Neutrophil (primary cell): Measurements from ENCODE around the gene ZNF197.

Source experiments
- H3K27ac ChIP-seq: fragments of 200-600 bp; sonication (generic); 2 replicates; pipeline ENCODE4 v1.5.1; 2016; ENCODE audit warnings: mild to moderate bottlenecking, moderate library complexity
- H3K27me3 ChIP-seq: fragments of 200-600 bp; sonication (generic); 2 replicates; pipeline ENCODE4 v1.6.0; 2016; ENCODE audit warnings: mild to moderate bottlenecking
- H3K36me3 ChIP-seq: fragments of 200-600 bp; sonication (generic); 2 replicates; pipeline ENCODE4 v1.5.1; 2017
- H3K4me1 ChIP-seq, 2 experiments: fragments of 200-600 bp in 1 of 2; sonication (generic) in 1 of 2; 1 replicate in 1 of 2; 2 replicates in 1 of 2; pipeline versions ENCODE4 v1.5.1 to v1.6.1; 2013 to 2016; ENCODE audit warnings: low read depth in 1 of 2, low read length in 1 of 2, mild to moderate bottlenecking in 1 of 2, moderate library complexity in 1 of 2; ENCODE audit not compliant: control insufficient read depth in 1 of 2, insufficient read depth in 1 of 2
- H3K4me3 ChIP-seq, 2 experiments: fragments of 200-600 bp in 1 of 2; sonication (generic) in 1 of 2; 1 replicate in 1 of 2; 2 replicates in 1 of 2; pipeline ENCODE4 v1.5.1; 2013 to 2016; ENCODE audit warnings: low read depth in 1 of 2, low read length in 1 of 2, mild to moderate bottlenecking in 1 of 2, moderate library complexity in 1 of 2
- H3K9me3 ChIP-seq: fragments of 200-600 bp; sonication (generic); 2 replicates; pipeline ENCODE4 v1.5.1; 2016
- TF ChIP-seq, protein P1 (sequence below): fragments of 200-600 bp; sonication (generic); IDR thresholded peaks from 2 replicates; pipeline ENCODE4 v1.5.1; 2016; ENCODE audit warnings: antibody characterized with exemption

ZNF197 gene

DNA sequence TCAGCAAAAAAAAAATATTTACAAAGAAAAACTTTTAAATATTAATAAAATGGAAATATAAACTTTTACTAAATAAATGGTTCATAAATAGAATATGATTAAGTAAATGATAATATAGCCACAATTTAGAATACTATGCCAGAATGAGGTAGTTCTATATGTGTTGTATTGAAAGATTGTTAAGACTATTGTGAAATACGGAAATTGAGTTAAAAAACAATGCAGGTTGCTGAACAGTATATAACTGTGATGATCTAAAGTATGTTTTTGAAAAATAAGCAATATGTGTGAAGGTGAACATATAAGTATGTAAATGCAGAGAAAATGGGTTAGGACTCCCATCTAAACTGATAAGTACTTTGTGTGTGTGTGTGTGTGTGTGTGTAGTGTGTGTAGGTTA is 24.9 kb downstream of the ZNF197 start:
- Histone ChIP-seq H3K4me3 (no peak overlapping the region), H3K36me3 (peaks cover 29% of the 10 kb centered on the region), H3K9me3 (no peaks in the 10 kb centered on the region), H3K4me1 (peaks cover 10 to 13% of the 10 kb centered on the region in 2 experiments), H3K27me3 (no peaks in the 10 kb centered on the region), H3K27ac (no peak overlapping the region)
- TF ChIP-seq, protein P1, sequence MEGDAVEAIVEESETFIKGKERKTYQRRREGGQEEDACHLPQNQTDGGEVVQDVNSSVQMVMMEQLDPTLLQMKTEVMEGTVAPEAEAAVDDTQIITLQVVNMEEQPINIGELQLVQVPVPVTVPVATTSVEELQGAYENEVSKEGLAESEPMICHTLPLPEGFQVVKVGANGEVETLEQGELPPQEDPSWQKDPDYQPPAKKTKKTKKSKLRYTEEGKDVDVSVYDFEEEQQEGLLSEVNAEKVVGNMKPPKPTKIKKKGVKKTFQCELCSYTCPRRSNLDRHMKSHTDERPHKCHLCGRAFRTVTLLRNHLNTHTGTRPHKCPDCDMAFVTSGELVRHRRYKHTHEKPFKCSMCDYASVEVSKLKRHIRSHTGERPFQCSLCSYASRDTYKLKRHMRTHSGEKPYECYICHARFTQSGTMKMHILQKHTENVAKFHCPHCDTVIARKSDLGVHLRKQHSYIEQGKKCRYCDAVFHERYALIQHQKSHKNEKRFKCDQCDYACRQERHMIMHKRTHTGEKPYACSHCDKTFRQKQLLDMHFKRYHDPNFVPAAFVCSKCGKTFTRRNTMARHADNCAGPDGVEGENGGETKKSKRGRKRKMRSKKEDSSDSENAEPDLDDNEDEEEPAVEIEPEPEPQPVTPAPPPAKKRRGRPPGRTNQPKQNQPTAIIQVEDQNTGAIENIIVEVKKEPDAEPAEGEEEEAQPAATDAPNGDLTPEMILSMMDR = no peak

DNA sequence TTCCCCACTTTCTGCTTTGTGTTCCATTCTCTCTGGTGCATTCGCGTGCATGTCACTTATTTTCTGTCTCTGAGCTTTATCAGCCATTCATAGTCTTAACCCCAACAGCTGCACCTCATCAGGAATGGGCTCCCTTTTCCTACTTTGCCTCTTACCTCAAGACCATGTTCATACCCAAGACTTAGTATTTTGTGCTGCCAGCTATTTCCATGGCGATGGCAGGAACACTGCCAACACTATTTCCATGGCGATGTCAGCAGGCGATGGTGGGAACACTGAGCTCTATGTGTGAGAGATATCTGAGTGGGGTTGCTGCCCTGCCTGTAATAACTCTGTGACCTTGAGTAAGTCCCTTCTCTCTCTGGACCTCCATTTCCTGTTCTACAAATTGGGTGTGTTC is 29.2 kb downstream of the ZNF197 start:
- peaks cover 3 to 4% of the 10 kb centered on the region in 2 experiments for H3K4me1 ChIP-seq
- H3K36me3 ChIP-seq = peaks cover 38% of the 10 kb centered on the region
- TF ChIP-seq, protein P1 = no peak
- H3K27ac ChIP-seq = no peak overlapping the region
- no peak overlapping the region for H3K4me3 ChIP-seq
- peaks cover 4% of the 10 kb centered on the region for H3K9me3 ChIP-seq
- H3K27me3 ChIP-seq = no peaks in the 10 kb centered on the region

DNA sequence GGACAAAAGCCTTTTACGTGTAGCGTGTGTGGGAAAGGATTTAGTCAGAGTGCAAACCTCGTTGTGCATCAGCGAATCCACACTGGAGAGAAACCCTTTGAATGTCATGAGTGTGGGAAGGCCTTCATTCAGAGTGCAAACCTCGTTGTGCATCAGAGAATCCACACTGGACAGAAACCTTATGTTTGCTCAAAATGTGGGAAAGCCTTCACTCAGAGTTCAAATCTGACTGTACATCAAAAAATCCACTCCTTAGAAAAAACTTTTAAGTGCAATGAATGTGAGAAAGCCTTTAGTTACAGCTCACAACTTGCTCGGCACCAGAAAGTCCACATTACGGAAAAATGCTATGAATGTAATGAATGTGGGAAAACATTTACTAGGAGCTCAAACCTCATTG is 34.2 kb downstream of the ZNF197 start:
- H3K9me3 ChIP-seq = peaks cover 14% of the 10 kb centered on the region
- TF ChIP-seq, protein P1 = no peak
- H3K27me3 ChIP-seq = no peaks in the 10 kb centered on the region
- H3K4me1 ChIP-seq = no peaks in the 10 kb centered on the region
- H3K27ac ChIP-seq = no peak overlapping the region
- H3K4me3 ChIP-seq = no peak overlapping the region
- peaks cover 16% of the 10 kb centered on the region for H3K36me3 ChIP-seq

DNA sequence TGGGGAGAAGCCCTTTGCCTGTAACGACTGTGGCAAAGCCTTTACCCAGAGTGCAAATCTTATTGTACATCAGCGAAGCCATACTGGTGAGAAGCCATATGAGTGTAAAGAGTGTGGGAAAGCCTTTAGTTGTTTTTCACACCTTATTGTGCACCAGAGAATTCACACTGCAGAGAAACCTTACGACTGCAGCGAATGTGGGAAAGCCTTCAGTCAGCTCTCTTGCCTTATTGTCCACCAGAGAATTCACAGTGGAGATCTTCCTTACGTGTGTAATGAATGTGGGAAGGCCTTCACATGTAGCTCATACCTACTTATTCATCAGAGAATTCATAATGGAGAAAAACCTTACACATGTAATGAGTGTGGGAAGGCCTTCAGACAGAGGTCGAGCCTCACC is 34.6 kb downstream of the ZNF197 start:
- TF ChIP-seq, protein P1 = no peak
- H3K27ac ChIP-seq = no peak overlapping the region
- no peaks in the 10 kb centered on the region for H3K4me1 ChIP-seq
- peaks cover 14% of the 10 kb centered on the region for H3K36me3 ChIP-seq
- H3K9me3 ChIP-seq = peaks cover 14% of the 10 kb centered on the region
- no peak overlapping the region for H3K4me3 ChIP-seq
- H3K27me3 ChIP-seq = no peaks in the 10 kb centered on the region

DNA sequence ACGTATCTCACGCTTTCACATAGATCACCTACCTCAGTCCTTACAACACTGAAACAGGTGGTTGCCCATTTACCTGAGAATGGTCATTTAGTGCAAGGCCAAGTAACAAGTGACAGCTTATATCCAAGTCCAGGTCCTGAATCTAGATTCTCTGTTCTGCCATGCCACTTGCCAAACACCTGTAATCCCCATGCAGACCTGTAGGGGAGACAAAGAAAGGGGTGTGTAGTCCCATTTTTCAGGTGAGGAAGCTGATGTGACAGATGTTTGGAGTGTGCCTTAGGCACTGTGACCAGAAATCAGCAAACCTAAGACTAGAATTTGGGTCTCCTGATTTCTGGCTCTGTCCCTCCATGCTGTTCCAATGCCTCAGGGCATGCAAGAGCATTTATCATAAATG is 36.4 kb downstream of the ZNF197 start:
- Histone ChIP-seq H3K4me1 (no peaks in the 10 kb centered on the region), H3K36me3 (peaks cover 9% of the 10 kb centered on the region)
- TF ChIP-seq, protein P1 = no peak

DNA sequence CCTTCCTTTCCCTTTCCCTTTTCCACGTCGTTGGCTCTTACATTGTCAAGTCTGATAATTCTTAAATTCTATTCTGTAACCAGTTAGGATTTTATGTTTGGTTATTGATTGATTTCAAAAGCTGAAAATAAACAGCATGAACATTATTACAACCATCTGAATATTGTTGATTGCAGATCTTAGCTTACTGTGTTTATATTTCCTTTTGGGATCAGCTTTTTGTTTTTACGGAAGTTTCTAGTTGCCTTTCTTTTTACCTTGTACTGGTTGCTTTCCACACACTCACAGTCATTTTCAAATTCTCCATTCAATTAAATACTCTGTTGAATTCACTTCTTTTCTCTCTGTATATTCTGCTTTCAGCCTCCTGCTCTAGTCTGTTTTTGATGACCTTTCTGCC is 40.3 kb downstream of the ZNF197 start:
- Histone ChIP-seq H3K27me3 (no peaks in the 10 kb centered on the region), H3K9me3 (no peaks in the 10 kb centered on the region), H3K4me3 (no peak overlapping the region), H3K27ac (no peak overlapping the region), H3K4me1 (no peaks in the 10 kb centered on the region), H3K36me3 (no peaks in the 10 kb centered on the region)
- TF ChIP-seq, protein P1 = no peak

More for the DNA sequence above, 36.4 kb downstream of the ZNF197 start:
- no peak overlapping the region for H3K27ac ChIP-seq
- H3K9me3 ChIP-seq = peaks cover 14% of the 10 kb centered on the region
- no peaks in the 10 kb centered on the region for H3K27me3 ChIP-seq
- no peak overlapping the region for H3K4me3 ChIP-seq
